Ishikawa (cell line): ENCODE data around the gene ZNF474.

Experiments used
- CEBPB ChIP-seq: IDR thresholded peaks from 2 replicates; pipeline ENCODE4 v1.6.1; 2012
- CREB1 ChIP-seq: IDR thresholded peaks from 2 replicates; pipeline ENCODE4 v1.6.1; 2012; ENCODE audit warnings: low read depth
- EGR1 ChIP-seq: IDR thresholded peaks from 2 replicates; pipeline ENCODE4 v1.6.1; 2012
- EP300 ChIP-seq: IDR thresholded peaks from 2 replicates; pipeline ENCODE4 v1.6.1; 2012; ENCODE audit warnings: borderline replicate concordance
- FOXM1 ChIP-seq: IDR thresholded peaks from 2 replicates; pipeline ENCODE4 v1.6.1; 2012; ENCODE audit warnings: low read depth, borderline replicate concordance
- NFIC ChIP-seq: IDR thresholded peaks from 2 replicates; pipeline ENCODE4 v1.6.1; 2012
- RAD21 ChIP-seq: IDR thresholded peaks from 2 replicates; pipeline ENCODE4 v1.6.1; 2012; ENCODE audit warnings: low read depth
- REST ChIP-seq: IDR thresholded peaks from 2 replicates; pipeline ENCODE4 v1.6.1; 2012; ENCODE audit warnings: low read depth, mild to moderate bottlenecking
- TAF1 ChIP-seq: IDR thresholded peaks from 2 replicates; pipeline ENCODE4 v1.6.1; 2012; ENCODE audit warnings: low read depth, mild to moderate bottlenecking
- TCF12 ChIP-seq: IDR thresholded peaks from 2 replicates; pipeline ENCODE4 v1.6.1; 2012; ENCODE audit warnings: low read depth
- TEAD4 ChIP-seq: IDR thresholded peaks from 2 replicates; pipeline ENCODE4 v1.6.1; 2012
- YY1 ChIP-seq: IDR thresholded peaks from 2 replicates; pipeline ENCODE4 v1.6.1; 2012; ENCODE audit warnings: low read depth
- ZBTB7A ChIP-seq: IDR thresholded peaks from 2 replicates; pipeline ENCODE4 v1.6.1; 2012; ENCODE audit warnings: low read depth
- TF ChIP-seq, protein P1 (sequence below): IDR thresholded peaks from 2 replicates; pipeline ENCODE4 v1.6.1; 2012
- TF ChIP-seq, protein P2 (sequence below): IDR thresholded peaks from 2 replicates; pipeline ENCODE4 v1.6.1; 2012

ZNF474 gene

GRCh38 chr5:122110987-122111386 lies 18.4 kb upstream of the ZNF474 start:
- TF ChIP-seq TCF12, result no peak
- TF ChIP-seq, protein P1, sequence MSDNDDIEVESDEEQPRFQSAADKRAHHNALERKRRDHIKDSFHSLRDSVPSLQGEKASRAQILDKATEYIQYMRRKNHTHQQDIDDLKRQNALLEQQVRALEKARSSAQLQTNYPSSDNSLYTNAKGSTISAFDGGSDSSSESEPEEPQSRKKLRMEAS, result no peak
- no peak for TF ChIP-seq FOXM1
- TF ChIP-seq CEBPB, result no peak
- TF ChIP-seq CREB1, result no peak
- no peak for TF ChIP-seq EGR1
- no peak for TF ChIP-seq EP300
- no peak for TF ChIP-seq NFIC
- no peak for TF ChIP-seq ZBTB7A
- no peak for TF ChIP-seq TEAD4
- TF ChIP-seq REST, result no peak
- TF ChIP-seq YY1, result no peak
- no peak for TF ChIP-seq TAF1
- TF ChIP-seq, protein P2, sequence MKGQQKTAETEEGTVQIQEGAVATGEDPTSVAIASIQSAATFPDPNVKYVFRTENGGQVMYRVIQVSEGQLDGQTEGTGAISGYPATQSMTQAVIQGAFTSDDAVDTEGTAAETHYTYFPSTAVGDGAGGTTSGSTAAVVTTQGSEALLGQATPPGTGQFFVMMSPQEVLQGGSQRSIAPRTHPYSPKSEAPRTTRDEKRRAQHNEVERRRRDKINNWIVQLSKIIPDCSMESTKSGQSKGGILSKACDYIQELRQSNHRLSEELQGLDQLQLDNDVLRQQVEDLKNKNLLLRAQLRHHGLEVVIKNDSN, result no peak
- TF ChIP-seq RAD21, result no peak

GRCh38 chr5:122111460-122111859 lies 17.9 kb upstream of the ZNF474 start:
- TF ChIP-seq TEAD4 (no peak), TCF12 (no peak), ZBTB7A (no peak), FOXM1 (no peak), CREB1 (no peak), EGR1 (no peak), CEBPB (no peak), YY1 (no peak), RAD21 (no peak), NFIC (no peak), EP300 (no peak), REST (no peak), TAF1 (no peak)
- TF ChIP-seq, protein P2, result no peak
- TF ChIP-seq, protein P1, result no peak

DNA sequence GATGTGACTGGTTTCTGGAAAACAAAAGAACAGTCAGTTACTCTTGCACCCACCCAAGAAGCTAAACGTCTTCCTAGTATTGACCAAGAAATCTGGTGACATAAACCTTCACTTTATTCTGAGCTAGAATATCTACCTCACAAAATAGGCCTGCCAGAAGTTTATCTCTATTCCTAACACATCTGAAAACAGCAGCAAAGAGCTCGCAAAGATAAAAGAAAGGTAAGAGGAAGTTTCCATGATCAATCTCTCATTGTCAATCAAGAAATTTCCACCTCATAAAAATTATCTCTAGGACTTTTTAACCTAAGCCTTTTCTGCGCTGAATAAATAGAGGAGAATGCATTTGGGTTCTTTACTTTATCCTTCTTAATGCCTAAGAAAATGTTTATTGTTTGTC lies 17.3 kb upstream of the ZNF474 start:
- TF ChIP-seq NFIC, result no peak
- no peak for TF ChIP-seq RAD21
- TF ChIP-seq REST, result no peak
- TF ChIP-seq, protein P1, result no peak
- TF ChIP-seq TCF12, result no peak
- no peak for TF ChIP-seq FOXM1
- TF ChIP-seq ZBTB7A, result no peak
- TF ChIP-seq, protein P2, result no peak
- no peak for TF ChIP-seq CEBPB
- no peak for TF ChIP-seq EP300
- TF ChIP-seq TAF1, result no peak
- TF ChIP-seq EGR1, result no peak
- no peak for TF ChIP-seq TEAD4
- TF ChIP-seq YY1, result no peak
- no peak for TF ChIP-seq CREB1
